SKM-1 (cell line): ENCODE results near the gene SLC16A11.
"Not testable (repeated sequence)": the region's sequence is repeated elsewhere in the genome, so short reads cannot be mapped to it uniquely, and the experiment has no call there.

Source experiments
- DNase-seq: peaks from one replicate; lab custom pipeline; 2025; ENCODE audit not compliant: unreplicated experiment; lab: John Stamatoyannopoulos, UW

Gene SLC16A11

DNA sequence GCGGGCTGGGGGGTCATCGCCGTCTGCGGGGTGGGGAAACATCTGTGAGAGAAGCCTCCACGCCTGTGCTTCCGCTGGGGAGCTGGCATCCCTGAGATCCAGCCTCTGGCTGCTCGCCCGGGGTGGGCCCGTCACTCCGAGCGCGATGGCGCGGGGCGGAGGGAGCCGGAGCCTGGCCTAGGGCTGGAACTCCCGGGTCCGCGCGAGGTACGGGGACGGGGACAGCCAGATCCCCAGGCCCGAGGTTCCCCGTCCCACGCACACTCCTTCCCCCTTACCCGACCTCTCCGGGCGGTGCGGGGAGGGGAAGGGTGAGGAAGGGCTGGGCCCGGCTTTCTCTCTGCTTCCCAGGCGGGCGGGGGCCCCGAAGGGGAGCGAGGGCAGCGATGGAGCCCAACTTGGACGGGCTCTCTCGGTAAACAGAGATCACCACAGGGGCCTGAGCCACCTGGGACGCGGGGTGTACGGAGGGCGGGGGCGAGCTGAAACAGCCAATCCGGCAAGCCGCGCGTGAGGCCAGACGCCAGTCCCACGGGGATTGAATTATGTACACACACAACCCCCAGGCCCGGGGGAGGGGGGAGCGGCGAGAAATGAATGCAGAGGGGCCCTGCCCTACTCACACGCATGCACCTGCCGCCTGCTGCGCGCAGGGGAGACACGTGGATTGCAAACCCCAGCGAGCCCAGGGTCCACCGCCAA, at the start of gene SLC16A11:
Gene SLC16A11, minus strand, starts transcription at position 596 of the 702 bp plus-strand sequence. Its CDS starts 579 bp downstream, at position 17.
- no peak for DNase-seq

GRCh38 chr17:7091311-7092005, 47.6 kb upstream of the SLC16A11 start:
- DNase-seq: not testable (repeated sequence)

DNA sequence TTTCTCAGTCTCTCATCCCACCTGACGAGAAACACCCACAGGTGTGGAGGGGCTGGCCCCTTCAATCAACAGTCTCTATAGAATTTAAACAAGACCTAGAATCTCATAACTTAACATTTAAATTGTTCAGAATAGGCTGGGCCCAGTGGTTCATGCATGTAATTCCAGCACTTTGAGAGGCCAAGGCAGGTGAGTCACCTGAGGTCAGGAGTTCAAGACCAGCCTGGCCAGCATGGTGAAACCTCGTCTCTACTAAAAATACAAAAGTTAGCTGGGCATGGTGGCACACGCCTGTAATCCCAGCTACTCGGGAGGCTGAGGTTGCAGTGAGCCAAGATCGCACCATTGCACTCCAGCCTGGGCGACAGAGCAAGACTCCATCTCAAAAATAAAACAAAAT, 45.7 kb upstream of the SLC16A11 start:
- DNase-seq: not testable (repeated sequence)

DNA sequence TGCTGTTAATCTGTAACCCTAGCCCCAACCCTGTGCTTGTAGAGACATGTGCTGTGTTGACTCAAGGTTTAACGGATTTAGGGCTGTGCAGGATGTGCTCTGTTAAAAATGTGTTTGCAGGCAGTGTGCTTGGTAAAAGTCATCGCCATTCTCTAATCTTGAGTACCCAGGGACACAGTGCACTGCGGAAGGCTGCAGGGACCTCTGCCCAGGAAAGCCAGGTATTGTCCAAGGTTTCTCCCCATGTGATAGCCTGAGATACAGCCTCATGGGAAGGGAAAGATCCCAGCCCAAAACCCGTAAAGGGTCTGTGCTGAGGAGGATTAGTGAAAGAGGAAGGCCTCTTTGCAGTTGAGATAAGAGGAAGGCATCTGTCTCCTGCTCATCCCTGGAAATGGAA, 44.5 kb upstream of the SLC16A11 start:
- DNase-seq: not testable (repeated sequence)

- DNase-seq: no peak
Measured at GRCh38 chr17:7084088-7084487, 40.2 kb upstream of the SLC16A11 start.

DNA sequence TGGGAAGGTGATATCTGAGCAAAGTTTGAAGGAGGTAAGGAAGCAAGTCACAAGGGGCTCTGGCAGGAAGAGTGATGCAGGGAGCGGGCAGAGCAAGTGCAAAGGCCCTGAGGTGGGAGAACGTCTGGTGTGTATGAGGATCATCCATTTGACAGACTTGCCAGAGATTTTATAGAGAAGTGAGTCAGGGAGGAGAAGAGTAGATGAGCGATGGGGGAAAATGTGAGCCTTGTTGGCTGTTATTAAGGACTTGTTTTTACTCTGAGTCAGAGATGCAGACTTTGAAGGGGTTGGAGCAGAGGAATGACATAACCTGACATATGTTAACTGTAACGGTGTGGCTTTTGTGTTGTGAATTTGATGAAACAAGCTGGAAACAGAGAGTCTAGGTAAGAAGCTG, 39.7 kb upstream of the SLC16A11 start:
- DNase-seq: no peak

GRCh38 chr17:7081341-7082062, 37.6 kb upstream of the SLC16A11 start:
- DNase-seq: no peak

- DNase-seq: no peak
Measured at GRCh38 chr17:7080456-7081041, 36.7 kb upstream of the SLC16A11 start.

- no peak for DNase-seq
Measured at GRCh38 chr17:7079581-7080455, 35.9 kb upstream of the SLC16A11 start, which contains the start of gene CLEC10A. Gene CLEC10A, minus strand, starts transcription at chr17:7080251. Its CDS starts 1,439 bp downstream, at chr17:7078812.

- DNase-seq: no peak
Measured at GRCh38 chr17:7078711-7079110, 34.8 kb upstream of the SLC16A11 start.

GRCh38 chr17:7077911-7078546, 34.1 kb upstream of the SLC16A11 start:
- no peak for DNase-seq

DNA sequence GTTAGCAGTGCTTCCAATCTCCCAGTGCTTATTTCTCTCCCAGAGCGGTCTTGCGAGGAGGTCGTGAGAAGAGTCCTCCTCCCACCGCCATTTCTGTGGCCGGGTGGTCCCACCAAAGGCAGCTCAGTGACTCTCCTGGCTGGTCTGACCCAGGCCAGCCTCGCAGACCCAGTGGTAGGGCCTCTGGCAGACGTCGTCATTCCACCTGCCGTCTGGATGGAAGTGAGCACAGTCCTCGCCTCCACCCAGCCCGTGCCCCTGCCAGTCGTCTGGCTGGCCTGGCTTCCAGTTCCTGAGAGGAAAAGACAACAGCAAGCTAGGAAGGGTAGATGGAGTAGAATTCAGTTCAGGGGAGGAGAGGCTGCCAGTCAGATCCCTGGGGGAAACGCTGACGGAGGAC, 31.0 kb upstream of the SLC16A11 start:
- DNase-seq: no peak

DNA sequence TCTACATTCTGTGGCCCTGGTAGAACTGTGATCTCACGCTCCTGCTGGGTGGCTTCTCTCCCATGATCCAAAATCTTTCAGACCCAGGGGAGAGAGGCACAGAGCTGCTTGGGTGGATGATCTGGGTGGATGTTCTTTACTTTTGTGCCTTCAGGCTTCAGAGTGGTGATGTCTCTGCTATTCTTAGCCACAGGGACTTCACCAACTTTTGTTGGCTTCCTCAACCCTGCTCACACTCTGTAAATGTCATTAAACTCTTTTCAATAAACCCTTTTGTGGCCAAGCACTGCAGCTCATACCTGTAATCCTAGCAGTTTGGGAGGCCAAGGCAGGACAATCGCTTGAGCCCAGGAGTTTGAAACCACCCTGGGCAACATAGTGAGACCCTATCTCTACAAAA, 28.5 kb upstream of the SLC16A11 start:
- DNase-seq: no peak

GRCh38 chr17:7070712-7071111, 26.8 kb upstream of the SLC16A11 start:
- no peak for DNase-seq

DNA sequence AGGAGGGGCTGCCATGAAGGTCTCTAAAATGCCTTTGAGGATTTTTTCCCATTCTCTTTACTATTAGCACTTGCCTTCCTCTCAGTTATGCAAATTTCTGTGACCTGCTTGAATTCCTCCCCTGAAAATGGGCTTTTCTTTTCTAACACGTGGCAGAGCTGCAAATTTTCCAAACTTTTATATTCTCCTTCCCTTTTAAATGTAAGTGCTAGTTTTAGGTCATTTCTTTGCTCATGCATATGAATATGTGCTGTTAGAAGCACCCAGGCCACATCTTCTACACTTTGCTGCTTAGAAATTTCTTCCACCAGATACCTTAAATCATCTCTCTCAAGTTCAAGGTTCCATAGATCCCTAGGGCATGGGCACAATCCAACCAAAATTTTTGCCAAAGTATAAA, 24.4 kb upstream of the SLC16A11 start:
- DNase-seq: no peak

GRCh38 chr17:7067198-7067597, 23.3 kb upstream of the SLC16A11 start:
- DNase-seq: no peak

DNA sequence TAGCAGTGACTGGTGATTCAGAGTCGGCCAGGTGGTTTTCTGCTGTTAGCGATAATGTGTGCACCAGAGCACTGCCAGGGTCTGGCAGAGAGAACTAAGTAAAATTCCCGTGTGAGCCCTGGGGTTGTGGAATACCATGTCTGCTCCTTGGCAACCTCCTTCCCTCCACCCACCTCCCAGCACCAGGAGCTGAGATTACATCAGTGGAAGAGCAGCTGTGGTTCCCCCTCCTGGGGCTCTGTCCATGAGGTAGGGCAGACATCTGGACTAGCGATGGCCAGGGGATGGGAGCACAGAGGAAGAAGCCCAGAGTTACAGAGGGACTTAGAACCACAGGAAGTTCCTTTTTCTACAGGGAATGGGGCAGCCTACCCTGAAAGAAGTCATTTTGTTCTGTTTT, 20.4 kb upstream of the SLC16A11 start:
- no peak for DNase-seq

- DNase-seq: no peak
Measured at GRCh38 chr17:7063518-7064094, 19.7 kb upstream of the SLC16A11 start.

- DNase-seq: no peak
Measured at GRCh38 chr17:7060165-7060891, 16.4 kb upstream of the SLC16A11 start.
